ENCODE measurements around the gene SH3TC1.

DNA sequence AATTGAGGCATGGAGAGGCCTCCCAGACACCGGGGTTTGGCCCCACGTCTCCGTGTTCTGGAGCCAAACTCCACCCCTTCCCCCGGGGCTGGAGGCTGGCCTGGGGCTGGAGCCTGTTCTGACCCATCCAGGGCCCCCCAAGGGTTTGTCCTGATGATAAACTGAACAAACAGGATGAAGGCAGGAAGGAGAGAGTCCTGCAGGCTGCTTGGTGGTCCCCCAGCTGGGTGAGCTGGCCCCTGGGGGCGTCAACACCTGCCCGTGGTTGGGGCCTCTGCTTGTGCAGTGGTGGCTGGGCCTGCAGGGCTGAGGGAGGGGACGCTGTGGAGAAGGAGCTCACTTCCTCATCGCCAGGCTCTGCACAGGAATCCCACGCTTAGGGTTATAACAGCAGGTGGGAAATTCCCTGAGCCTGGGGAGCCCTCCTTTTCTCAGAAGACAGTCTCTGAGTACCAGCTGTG is 2.3 kb downstream of the SH3TC1 start:
- TF ChIP-seq, protein P1, sequence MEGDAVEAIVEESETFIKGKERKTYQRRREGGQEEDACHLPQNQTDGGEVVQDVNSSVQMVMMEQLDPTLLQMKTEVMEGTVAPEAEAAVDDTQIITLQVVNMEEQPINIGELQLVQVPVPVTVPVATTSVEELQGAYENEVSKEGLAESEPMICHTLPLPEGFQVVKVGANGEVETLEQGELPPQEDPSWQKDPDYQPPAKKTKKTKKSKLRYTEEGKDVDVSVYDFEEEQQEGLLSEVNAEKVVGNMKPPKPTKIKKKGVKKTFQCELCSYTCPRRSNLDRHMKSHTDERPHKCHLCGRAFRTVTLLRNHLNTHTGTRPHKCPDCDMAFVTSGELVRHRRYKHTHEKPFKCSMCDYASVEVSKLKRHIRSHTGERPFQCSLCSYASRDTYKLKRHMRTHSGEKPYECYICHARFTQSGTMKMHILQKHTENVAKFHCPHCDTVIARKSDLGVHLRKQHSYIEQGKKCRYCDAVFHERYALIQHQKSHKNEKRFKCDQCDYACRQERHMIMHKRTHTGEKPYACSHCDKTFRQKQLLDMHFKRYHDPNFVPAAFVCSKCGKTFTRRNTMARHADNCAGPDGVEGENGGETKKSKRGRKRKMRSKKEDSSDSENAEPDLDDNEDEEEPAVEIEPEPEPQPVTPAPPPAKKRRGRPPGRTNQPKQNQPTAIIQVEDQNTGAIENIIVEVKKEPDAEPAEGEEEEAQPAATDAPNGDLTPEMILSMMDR (IDR thresholded peaks at IDR 0.05): no peak
- TF ChIP-seq POLR2A (IDR thresholded peaks at IDR 0.05): no peak
